Measurements from ENCODE around the gene MVB12B. TPM values are rescaled to one million over a fixed set of nuclear protein-coding genes. Genes with fewer than 3 reads are reported as not detected.

The MVB12B gene
- total RNA-seq, 1 donor from 2014 or later: 7.7 TPM

DNA sequence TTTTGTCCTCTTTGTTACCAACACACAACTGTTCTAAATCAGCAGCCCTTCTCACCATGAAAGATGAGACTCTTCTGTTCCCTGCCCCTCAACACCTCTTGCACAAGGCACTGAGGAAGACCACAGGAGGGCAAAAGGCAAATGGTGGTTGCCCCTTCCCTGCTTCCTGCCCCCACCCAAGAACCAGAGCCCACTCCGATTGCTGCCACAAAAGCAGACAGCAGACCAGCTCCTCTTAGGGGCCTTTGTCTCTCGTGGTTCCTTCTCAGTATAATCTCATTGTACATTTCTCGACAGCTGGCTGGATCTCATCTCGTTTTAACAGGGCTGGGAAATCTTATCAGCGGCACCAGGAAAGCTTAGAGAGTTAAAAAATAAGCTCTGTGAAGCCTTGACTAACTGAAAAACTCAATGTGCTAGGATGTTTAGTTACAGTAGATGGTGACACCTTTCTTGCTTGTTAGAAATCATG lies 1.1 kb downstream of the MVB12B start:
- intact Hi-C loops (cut with micrococcal nuclease): loop anchor here (2.0 kb wide), 3 partner anchors 25 to 143 kb away; no protein-coding TSS in a partner anchor

DNA sequence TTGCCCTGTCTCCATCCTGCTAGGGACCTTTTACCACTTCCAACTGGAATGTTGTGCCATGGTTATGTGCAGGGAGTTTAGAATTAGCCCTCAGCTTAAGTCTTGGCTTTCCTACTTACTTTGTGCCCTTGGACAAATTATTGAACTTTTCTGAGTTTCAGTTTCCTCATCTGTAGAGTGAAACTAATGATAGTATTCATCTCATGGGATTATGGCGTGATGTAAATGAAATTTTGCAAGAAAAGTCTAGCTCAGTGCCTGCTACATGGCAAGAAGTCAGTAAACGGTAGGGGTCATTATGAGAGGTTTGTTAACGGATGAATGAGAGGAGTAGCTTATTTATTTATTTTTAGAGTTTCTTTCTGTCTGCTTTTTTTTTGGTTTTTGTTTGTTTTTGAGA lies 1.8 kb downstream of the MVB12B start:
- intact Hi-C loops (cut with micrococcal nuclease): no loop called here

DNA sequence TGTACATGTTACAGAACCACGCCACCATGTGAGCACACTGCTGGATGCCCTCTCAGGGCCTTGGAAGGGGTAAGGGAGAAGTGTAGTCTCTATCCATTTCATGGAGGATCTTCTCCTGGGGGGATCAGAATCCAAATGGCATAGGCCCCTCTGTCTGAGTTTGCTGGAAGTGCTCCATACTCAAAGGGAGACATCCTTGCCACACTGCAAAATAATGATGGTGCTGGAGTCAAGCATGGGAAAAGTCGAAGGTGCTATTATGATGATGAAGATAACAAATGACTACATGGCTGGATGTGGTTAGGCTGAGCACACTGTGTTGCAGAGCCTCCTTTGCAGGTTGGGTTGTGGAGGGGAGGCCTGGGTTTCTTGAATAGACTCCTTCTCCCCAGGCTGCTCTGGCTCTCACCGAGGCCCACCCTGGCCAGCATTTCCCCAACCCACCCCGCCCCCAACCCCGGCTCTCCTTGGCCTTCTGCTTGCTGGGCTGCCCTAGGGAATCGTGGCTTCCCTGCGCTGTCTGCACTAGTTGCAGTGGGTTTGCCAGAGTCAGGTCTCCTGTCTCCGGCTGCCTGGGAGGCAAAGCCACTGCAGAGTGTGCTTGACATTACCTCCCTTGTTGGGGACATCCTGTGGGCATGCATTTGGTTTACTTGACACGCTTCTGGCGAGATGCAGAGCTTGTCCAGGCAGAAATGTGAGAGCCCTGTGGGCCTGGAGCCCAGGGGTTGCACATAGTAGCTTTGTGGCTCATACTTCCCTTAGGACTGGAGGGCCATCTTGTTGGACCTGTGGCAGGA lies 3.0 kb downstream of the MVB12B start:
- intact Hi-C loops (cut with micrococcal nuclease): no loop called here

- intact Hi-C loops (cut with micrococcal nuclease): no loop called here
Measured at GRCh38 chr9:126330536-126330935, 3.9 kb downstream of the MVB12B start.

DNA sequence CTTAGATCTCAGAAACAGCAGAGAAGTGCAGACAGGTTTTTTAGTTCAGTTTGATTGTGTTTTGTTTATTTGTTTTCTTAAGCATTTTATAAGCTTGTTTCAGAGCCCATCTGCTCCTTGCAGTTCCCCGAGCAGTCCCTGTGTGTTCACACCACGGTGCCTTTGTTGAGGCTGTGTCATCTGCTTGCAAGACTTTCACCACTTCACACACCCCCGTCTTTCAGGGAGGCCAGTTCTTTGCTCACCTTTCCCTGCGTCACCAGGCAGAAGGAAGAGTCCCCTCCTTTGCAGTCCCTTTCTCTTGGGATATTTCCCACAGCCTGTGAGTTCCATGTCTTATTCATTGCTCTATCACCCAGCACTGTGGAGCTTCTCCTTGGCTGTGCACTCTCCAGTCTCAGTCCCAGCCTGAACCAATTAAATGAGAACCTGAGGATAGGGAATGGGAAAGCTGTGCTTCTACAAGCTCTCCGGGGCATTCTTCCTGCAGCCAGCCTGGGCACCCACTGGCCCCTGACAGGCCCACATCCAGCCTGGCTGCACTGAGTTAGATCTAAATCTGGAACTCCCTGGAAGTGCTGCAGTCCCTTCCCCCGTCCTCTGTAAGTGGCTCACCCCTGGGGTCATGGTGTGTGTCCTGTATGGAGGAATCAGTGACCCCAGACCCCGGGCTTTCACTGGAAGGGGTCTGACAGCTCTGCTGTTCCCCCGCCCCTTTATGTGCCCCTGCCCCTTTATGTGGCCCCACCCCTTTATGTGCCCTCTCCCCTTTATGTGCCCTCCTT lies 5.5 kb downstream of the MVB12B start:
- intact Hi-C loops (cut with micrococcal nuclease): no loop called here

- intact Hi-C loops (cut with micrococcal nuclease): no loop called here
Measured at GRCh38 chr9:126334721-126335621, 8.3 kb downstream of the MVB12B start.

DNA sequence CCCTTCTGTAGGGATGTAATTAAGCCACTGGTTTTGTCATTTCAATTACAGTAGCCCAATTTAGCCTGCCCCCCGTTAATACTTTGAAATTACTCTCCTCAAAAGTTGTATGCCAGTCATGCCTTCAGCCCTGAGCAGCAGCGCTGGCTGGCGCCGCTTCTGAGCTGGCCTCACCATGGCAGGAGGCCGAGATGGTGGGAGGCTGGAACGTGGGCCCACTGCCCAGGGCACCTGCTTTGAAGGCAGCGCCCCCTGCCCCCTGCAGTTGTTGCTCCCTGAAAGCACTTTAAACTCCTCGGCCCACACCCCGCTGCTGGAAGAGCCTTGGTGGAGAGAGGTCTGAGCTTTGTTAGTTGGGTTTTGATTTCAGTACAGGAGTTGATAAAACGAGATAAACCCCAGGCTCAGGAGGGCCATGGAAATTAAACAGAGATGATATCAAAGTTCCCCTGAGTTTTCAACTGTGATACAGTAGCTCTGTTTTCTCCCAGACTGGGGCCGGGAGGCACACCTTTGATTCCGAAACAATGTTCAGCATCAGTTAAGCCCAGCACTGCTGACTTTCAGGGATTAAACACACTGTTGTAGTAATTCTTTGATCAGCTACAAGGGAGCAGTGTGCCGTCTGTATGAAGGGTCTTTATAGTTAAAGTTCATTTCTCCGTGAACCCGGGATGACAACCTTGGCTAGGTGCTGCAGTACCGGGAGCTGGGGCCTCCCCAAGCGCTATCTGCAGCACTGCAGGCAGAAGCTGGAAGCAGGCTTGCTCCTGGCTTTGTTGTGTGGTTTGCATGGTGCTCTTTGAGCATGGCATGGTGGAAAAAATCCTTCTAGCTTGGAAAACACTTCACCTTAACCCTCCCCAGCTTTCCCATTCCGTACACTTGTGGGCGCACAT lies 9.5 kb downstream of the MVB12B start:
- intact Hi-C loops (cut with micrococcal nuclease): no loop called here

GRCh38 chr9:126336736-126337325 lies 10.2 kb downstream of the MVB12B start:
- intact Hi-C loops (cut with micrococcal nuclease): no loop called here

DNA sequence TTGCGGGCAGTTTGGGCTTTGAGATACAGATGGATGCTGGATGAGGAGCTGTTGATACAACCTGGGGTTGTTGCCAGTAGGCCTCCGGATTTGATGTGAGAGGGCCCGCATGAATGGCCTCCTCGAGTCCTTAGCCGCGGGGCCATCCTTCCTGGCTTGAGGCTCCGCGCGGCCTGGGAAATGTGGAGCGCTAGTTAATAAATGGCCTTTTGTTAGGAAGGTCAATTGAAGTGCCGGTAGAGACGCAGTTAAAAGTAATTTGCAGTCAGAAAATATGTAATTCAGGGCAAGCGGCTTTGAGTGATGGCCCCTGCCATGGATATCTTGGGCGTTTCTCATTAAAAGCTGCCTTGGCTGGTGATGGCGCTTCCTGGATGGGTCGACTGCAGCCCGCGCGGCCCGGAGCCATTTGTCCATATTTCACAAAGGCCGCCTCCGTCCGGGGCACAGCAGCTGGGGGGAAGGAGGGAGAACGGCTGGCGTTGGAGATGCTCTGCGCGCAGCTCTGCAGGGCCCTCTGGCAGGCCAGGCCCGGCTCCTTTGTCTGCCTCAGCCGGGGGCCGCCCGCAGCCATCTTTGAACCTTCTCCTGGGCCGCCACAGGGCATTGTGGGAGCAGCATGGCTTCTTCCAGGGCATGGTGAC lies 11.2 kb downstream of the MVB12B start:
- intact Hi-C loops (cut with micrococcal nuclease): no loop called here

GRCh38 chr9:126338945-126339344 lies 12.3 kb downstream of the MVB12B start:
- intact Hi-C loops (cut with micrococcal nuclease): no loop called here

DNA sequence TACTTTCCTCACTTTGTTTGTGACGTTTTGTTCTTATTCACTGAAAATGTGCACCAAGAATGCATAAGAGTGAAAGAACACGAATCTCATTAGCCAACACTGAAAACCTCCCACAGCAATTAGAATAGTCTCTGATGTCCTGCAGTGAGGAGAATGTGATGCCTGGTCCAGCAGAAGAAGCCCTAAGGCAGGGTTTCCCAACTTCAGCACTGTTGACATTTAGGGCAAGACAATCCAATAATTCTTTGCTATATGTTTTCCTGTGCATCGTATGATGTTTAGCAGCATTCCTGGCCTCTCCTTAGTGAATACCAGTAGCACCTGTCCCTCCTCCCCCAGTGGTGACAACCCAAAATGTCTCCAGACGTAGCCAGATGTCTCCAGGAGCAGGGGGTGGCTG lies 14.8 kb downstream of the MVB12B start:
- intact Hi-C loops (cut with micrococcal nuclease): no loop called here

DNA sequence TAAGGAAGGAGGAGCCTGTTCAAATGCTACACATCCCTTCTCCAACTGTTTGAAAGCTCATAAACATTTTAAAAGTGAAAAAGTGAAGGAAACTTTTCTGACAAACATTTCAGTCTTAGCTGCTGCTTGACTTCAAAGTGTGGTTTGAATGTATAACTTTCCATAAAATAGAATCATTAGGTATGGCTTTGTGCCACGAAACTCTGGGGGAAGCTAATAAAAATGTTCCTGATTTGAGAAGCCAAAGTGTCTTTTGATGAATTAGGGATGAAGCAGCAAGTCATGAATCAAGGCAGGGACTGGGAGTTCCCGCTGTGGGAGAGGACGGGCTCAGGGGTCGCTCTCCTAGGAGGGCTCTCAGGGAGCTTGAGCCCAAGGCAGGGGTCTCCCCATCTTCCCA lies 15.3 kb downstream of the MVB12B start:
- intact Hi-C loops (cut with micrococcal nuclease): no loop called here

- intact Hi-C loops (cut with micrococcal nuclease): no loop called here
Measured at GRCh38 chr9:126342621-126343031, 16.0 kb downstream of the MVB12B start.

DNA sequence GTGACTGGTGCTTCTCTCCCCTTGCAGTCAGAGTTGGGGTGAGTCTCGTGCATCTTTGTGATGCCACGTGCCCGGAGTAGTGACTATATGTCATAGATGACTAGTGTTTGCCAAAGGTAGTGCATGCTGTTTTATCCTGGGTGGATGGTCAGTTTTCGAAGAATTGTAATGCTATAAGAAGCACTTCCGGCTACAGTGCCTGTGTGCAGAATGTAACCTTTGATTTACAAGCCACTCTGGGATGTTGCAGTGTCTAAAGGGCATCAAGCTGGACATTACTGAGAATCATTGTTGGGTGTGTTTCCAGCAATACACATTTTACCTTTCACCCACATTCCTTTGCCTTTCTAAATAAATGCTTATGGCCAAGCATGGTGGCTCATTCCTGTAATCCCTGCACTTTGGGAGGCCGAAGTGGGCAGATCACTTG lies 16.7 kb downstream of the MVB12B start:
- intact Hi-C loops (cut with micrococcal nuclease): no loop called here

- intact Hi-C loops (cut with micrococcal nuclease): no loop called here
Measured at GRCh38 chr9:126346031-126346430, 19.4 kb downstream of the MVB12B start.

DNA sequence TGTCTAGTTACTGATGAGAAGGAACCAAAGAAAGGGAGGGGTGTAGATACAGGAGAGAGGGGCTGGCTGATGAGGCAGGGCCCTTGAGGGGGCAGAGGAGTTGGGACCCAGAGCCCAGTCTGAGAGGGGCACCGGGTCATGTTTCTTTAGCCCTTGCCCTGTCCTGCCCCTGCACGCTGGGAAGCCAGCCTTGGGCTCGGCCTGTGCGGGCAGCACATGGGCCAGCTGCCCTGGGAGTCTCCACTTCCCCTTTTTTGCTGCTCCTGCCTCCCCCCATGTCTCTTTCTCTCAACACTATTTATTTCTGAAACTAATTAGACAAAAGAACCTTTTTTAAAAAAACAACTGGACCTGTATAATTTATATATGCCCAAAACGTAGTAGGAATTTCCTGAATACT lies 20.5 kb downstream of the MVB12B start:
- intact Hi-C loops (cut with micrococcal nuclease): no loop called here

GRCh38 chr9:126347911-126348760 lies 21.5 kb downstream of the MVB12B start:
- intact Hi-C loops (cut with micrococcal nuclease): no loop called here

DNA sequence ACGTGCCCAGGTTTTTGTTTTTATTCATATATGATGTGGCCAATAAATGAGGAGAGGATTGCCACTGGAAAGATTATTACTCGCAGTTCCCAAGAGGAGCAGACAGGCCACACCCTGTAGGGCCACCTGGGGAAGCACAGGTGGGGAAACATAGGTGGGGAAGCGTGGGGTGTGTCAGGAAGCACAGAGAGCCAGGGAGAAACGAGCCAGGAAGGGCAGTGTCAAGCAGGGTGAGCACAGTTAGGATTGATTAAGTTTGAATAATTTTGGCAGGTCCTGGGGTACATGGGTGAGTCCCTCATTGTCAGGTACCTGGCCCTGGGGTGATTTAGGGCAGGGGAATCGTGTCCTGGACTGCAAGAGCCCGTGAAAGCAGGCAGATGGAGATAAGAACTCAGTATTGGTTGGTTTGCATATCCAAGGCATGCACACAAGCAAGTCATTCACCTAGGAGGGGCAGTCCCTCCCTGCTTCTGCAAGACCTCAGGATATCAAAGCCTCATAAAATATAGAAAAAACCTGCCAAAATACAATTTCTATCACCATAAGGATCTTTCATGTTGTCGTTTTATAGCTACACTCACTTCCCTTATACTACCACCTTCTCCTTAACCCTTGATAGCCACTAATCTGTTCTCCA lies 22.4 kb downstream of the MVB12B start:
- intact Hi-C loops (cut with micrococcal nuclease): no loop called here
